Measurements from ENCODE around the gene TBK1. TPM values are rescaled to one million over a fixed set of nuclear protein-coding genes. Genes with fewer than 3 reads are reported as not detected.

The TBK1 gene
- 10 to 100 TPM; 22.6 to 38.4 (median 32.1) TPM for total RNA-seq

GRCh38 chr12:64451687-64452558 lies at the start of gene TBK1:
TSS of gene TBK1 (plus strand) at chr12:64452120. CDS start at chr12:64455871, 3,751 bp downstream.
- peak; percentile 97 for ATAC-seq
- H3K4me1 ChIP-seq = peaks cover 0 to 38% (median 3%) of the 10 kb centered on the region in 3 donors
- WGBS, 2 donors (ENCODE audit: low coverage in 1 of 2) = 0% methylated on average over 2 of the region's 94 CpGs

GRCh38 chr12:64402181-64402580 lies 49.7 kb upstream of the TBK1 start:
- 83 to 92% methylated on average over 3 of the region's 5 CpGs for WGBS, 2 donors (ENCODE audit: low coverage in 1 of 2)

More at GRCh38 chr12:64451687-64452558, at the start of gene TBK1:
- Histone ChIP-seq H3K4me3 (peak within 1 kb of the TSS; percentile 85 to 98), H3K9me3 (no peaks in the 10 kb centered on the region), H3K36me3 (peaks cover 0 to 26% of the 10 kb centered on the region in 2 donors), H3K27ac (peak within 1 kb of the TSS; percentile 86 to 96 (median 96)), H3K27me3 (no peaks in the 10 kb centered on the region)
- TF ChIP-seq EP300 (IDR thresholded peaks at IDR 0.05) = no peak
- TF ChIP-seq CTCF (IDR thresholded peaks at IDR 0.05) = peak in 2 of 4 experiments; percentile 37 to 49
- TF ChIP-seq POLR2AphosphoS5 (IDR thresholded peaks at IDR 0.05) = peak; percentile 68
- TF ChIP-seq POLR2A (IDR thresholded peaks at IDR 0.05) = peak; percentile 89 to 92

GRCh38 chr12:64403707-64404469 lies 48.0 kb upstream of the TBK1 start, which contains the start of gene XPOT:
TSS of gene XPOT (plus strand) at chr12:64404392. CDS start at chr12:64410036, 5,644 bp downstream.
- peaks cover 3 to 29% (median 5%) of the 10 kb centered on the region in 3 donors for H3K4me1 ChIP-seq
- H3K4me3 ChIP-seq = peak within 1 kb of the TSS; percentile 80 to 95
- no peaks in the 10 kb centered on the region for H3K9me3 ChIP-seq
- no peak for TF ChIP-seq EP300 (IDR thresholded peaks at IDR 0.05)
- TF ChIP-seq POLR2AphosphoS5 (IDR thresholded peaks at IDR 0.05) = peak; percentile 60
- H3K27ac ChIP-seq = peak within 1 kb of the TSS; percentile 84 to 99 (median 98)
- ATAC-seq = peak; percentile 98
- no peaks in the 10 kb centered on the region for H3K36me3 ChIP-seq
- no peaks in the 10 kb centered on the region for H3K27me3 ChIP-seq
- WGBS, 2 donors (ENCODE audit: low coverage in 1 of 2) = 17 to 47% methylated on average over 5 to 8 of the region's 60 CpGs

More at GRCh38 chr12:64402181-64402580, 49.7 kb upstream of the TBK1 start:
- peaks cover 3 to 25% (median 5%) of the 10 kb centered on the region in 3 donors for H3K4me1 ChIP-seq
- H3K27ac ChIP-seq = no peak overlapping the region
- TF ChIP-seq POLR2A (IDR thresholded peaks at IDR 0.05) (no peak), CTCF (IDR thresholded peaks at IDR 0.05) (no peak), EP300 (IDR thresholded peaks at IDR 0.05) (no peak), POLR2AphosphoS5 (IDR thresholded peaks at IDR 0.05) (no peak)
- no peak overlapping the region for H3K4me3 ChIP-seq
- ATAC-seq = no peak
- H3K36me3 ChIP-seq = no peaks in the 10 kb centered on the region
- no peaks in the 10 kb centered on the region for H3K27me3 ChIP-seq
- H3K9me3 ChIP-seq = no peaks in the 10 kb centered on the region

- TF ChIP-seq POLR2A (IDR thresholded peaks at IDR 0.05) (peak; percentile 65 to 89), CTCF (IDR thresholded peaks at IDR 0.05) (no peak), POLR2AphosphoS5 (IDR thresholded peaks at IDR 0.05) (peak; percentile 16)
- peak; percentile 41 for ATAC-seq
Observed at GRCh38 chr12:64404470-64405256, 47.3 kb upstream of the TBK1 start.

More at GRCh38 chr12:64404470-64405256, 47.3 kb upstream of the TBK1 start:
- no peaks in the 10 kb centered on the region for H3K27me3 ChIP-seq
- H3K9me3 ChIP-seq = no peaks in the 10 kb centered on the region
- peak overlapping the region; percentile 84 to 99 (median 98) for H3K27ac ChIP-seq
- peaks cover 3 to 29% (median 5%) of the 10 kb centered on the region in 3 donors for H3K4me1 ChIP-seq
- peak overlapping the region; percentile 80 to 95 for H3K4me3 ChIP-seq
- H3K36me3 ChIP-seq = no peaks in the 10 kb centered on the region
- WGBS, 2 donors (ENCODE audit: low coverage in 1 of 2) = 0 to 2% methylated on average over 1 to 9 of the region's 78 CpGs
